Mammary epithelial cell (primary cell): ENCODE results near the gene ANGPTL8.

Source experiments
- CTCF ChIP-seq, 2 donors: IDR thresholded peaks in 1 of 2; conservative IDR thresholded peaks in 1 of 2; 2 replicates each; pipeline ENCODE4 v1.5.1; 2011 to 2012; ENCODE audit warnings: inconsistent platforms in 2 of 2, low read length in 2 of 2, mild to moderate bottlenecking in 2 of 2, control low read depth in 1 of 2, low read depth in 1 of 2; ENCODE audit not compliant: insufficient read depth in 1 of 2; ENCODE audit errors: extremely low read depth in 1 of 2
- EZH2 ChIP-seq: IDR thresholded peaks from 2 replicates; pipeline ENCODE4 v1.6.1; 2012; ENCODE audit warnings: low read length, inconsistent platforms, borderline replicate concordance

- TF ChIP-seq CTCF (conservative IDR thresholded peaks at IDR 0.05 in 1 of 2, IDR thresholded peaks at IDR 0.05 in 1 of 2; ENCODE audit: extremely low read depth in 1 of 2, insufficient read depth in 1 of 2, low read depth in 1 of 2, low read length in 2 of 2), result no peak
- TF ChIP-seq EZH2, result no peak
Measured at GRCh38 chr19:11281356-11282049, 42.1 kb downstream of the ANGPTL8 start.
